HG03469 (cell line): Measurements from ENCODE around the gene ZNF689.
"Not testable (repeated sequence)": the region's sequence is repeated elsewhere in the genome, so short reads cannot be mapped to it uniquely, and the experiment has no call there.

Experiments used
- ATAC-seq: cut with Tn5 transposase; IDR thresholded peaks from one replicate; pipeline ENCODE4 v1.9.1; 2021; ENCODE audit warnings: mild to moderate bottlenecking, moderate library complexity, moderate number of reproducible peaks; ENCODE audit not compliant: unreplicated experiment

The ZNF689 gene

GRCh38 chr16:30637139-30637538 lies 26.9 kb upstream of the ZNF689 start:
- ATAC-seq, result not testable (repeated sequence)

GRCh38 chr16:30636599-30636998 lies 26.4 kb upstream of the ZNF689 start:
- no peak for ATAC-seq

GRCh38 chr16:30633526-30633925 lies 23.3 kb upstream of the ZNF689 start:
- ATAC-seq, result no peak

- ATAC-seq, result not testable (repeated sequence)
These were observed 22.3 kb upstream of the ZNF689 start for GRCh38 chr16:30632454-30632853.

- ATAC-seq, result no peak
These were observed 18.7 kb upstream of the ZNF689 start for GRCh38 chr16:30628628-30629540.

GRCh38 chr16:30626236-30626635 lies 16.0 kb upstream of the ZNF689 start:
- ATAC-seq, result no peak

GRCh38 chr16:30623536-30624283 lies 13.5 kb upstream of the ZNF689 start:
- ATAC-seq, result no peak

- no peak for ATAC-seq
These were observed 12.4 kb upstream of the ZNF689 start for GRCh38 chr16:30622455-30623032.

- no peak for ATAC-seq
These were observed 11.6 kb upstream of the ZNF689 start for GRCh38 chr16:30621765-30622164.

GRCh38 chr16:30620169-30620568 lies 10.0 kb upstream of the ZNF689 start:
- ATAC-seq, result no peak

- ATAC-seq, result no peak
These were observed 9.4 kb upstream of the ZNF689 start for GRCh38 chr16:30619638-30620037.

- no peak for ATAC-seq
These were observed 9.0 kb upstream of the ZNF689 start for GRCh38 chr16:30619202-30619601.

GRCh38 chr16:30615358-30616091 lies 5.3 kb upstream of the ZNF689 start:
- no peak for ATAC-seq

- ATAC-seq, result peak; percentile 9
These were observed 925 bp downstream of the ZNF689 start for GRCh38 chr16:30609002-30609925.

- no peak for ATAC-seq
These were observed 4.2 kb downstream of the ZNF689 start for GRCh38 chr16:30606004-30606403.

GRCh38 chr16:30605158-30605557 lies 5.0 kb downstream of the ZNF689 start:
- no peak for ATAC-seq

- no peak for ATAC-seq
These were observed 5.8 kb downstream of the ZNF689 start for GRCh38 chr16:30604316-30604947.

- ATAC-seq, result no peak
These were observed 6.3 kb downstream of the ZNF689 start for GRCh38 chr16:30603945-30604315.

- no peak for ATAC-seq
These were observed 7.4 kb downstream of the ZNF689 start for GRCh38 chr16:30602616-30603277.
